Hindlimb muscle (tissue), 1 donor: ENCODE data around the gene SDR42E2. TPM values are rescaled to one million over a fixed set of nuclear protein-coding genes. Genes with fewer than 3 reads are reported as not detected.

Experiments
- polyA plus RNA-seq: library from polyadenylated mRNA; unstranded; fragments of 120-200 nt; gene quantifications from one replicate; pipeline ENCODE4 v1.2.1, GENCODE V29; 2013; ENCODE audit not compliant: insufficient read length

Gene SDR42E2
- polyA plus RNA-seq, 1 donor: not detected

Other genes with a start within 250 kb of the SDR42E2 start
- 291 TPM for gene UQCRC2, start 209.1 kb upstream of the SDR42E2 start, polyA plus RNA-seq
- gene PDZD9, start 161.4 kb upstream of the SDR42E2 start, polyA plus RNA-seq: 0.31 TPM
- 14.0 TPM for gene MOSMO, start 154.4 kb upstream of the SDR42E2 start, polyA plus RNA-seq
- 0.06 TPM for gene VWA3A, start 70.0 kb upstream of the SDR42E2 start, polyA plus RNA-seq
- 67.3 TPM for gene EEF2K, start 43.8 kb downstream of the SDR42E2 start, polyA plus RNA-seq
- gene POLR3E, start 134.9 kb downstream of the SDR42E2 start, polyA plus RNA-seq: 42.5 TPM
- gene CDR2, start 212.1 kb downstream of the SDR42E2 start, polyA plus RNA-seq: 14.2 TPM